CD14-positive monocyte (primary cell): ENCODE results near the gene COPE. TPM values are rescaled to one million over a fixed set of nuclear protein-coding genes. Genes with fewer than 3 reads are reported as not detected.

Experiments
- DNase-seq, 3 donors: peaks; one replicate each; pipeline ENCODE4 v3.0.0-alpha.2; 2011 to 2022
- H2AFZ ChIP-seq: 2 replicates; pipeline ENCODE4 v1.6.0; 2012; ENCODE audit warnings: mild to moderate bottlenecking, low read depth, low read length, inconsistent platforms; ENCODE audit not compliant: insufficient read depth, poor library complexity, severe bottlenecking
- H3K27ac ChIP-seq, 2 donors: 1 replicate in 1 of 2; 2 replicates in 1 of 2; pipeline ENCODE4 v1.5.1; 2012 to 2013; ENCODE audit warnings: low read length in 2 of 2, control low read depth in 1 of 2, inconsistent platforms in 1 of 2, low read depth in 1 of 2, mild to moderate bottlenecking in 1 of 2
- H3K27me3 ChIP-seq, 2 donors: one replicate each; pipeline versions ENCODE4 v1.6.0 to v1.6.1; 2011 to 2013; ENCODE audit warnings: low read length in 2 of 2; ENCODE audit not compliant: control insufficient read depth in 2 of 2, insufficient read depth in 2 of 2
- H3K36me3 ChIP-seq, 2 donors: replicated peaks in 1 of 2; 1 replicate in 1 of 2; 2 replicates in 1 of 2; pipeline versions ENCODE4 v1.5.1 to v1.6.1; 2012 to 2013; ENCODE audit warnings: low read length in 2 of 2, control low read depth in 1 of 2, inconsistent platforms in 1 of 2, mild to moderate bottlenecking in 1 of 2; ENCODE audit not compliant: insufficient read depth in 2 of 2, control insufficient read depth in 1 of 2
- H3K4me1 ChIP-seq, 2 donors: 1 replicate in 1 of 2; 2 replicates in 1 of 2; pipeline versions ENCODE4 v1.5.1 to v1.6.1; 2012 to 2013; ENCODE audit warnings: low read length in 2 of 2, control low read depth in 1 of 2, inconsistent platforms in 1 of 2, mild to moderate bottlenecking in 1 of 2, moderate library complexity in 1 of 2; ENCODE audit not compliant: insufficient read depth in 2 of 2, control insufficient read depth in 1 of 2
- H3K4me2 ChIP-seq: replicated peaks from 2 replicates; pipeline ENCODE3; 2012; ENCODE audit warnings: low read length, moderate library complexity, mild to moderate bottlenecking; ENCODE audit not compliant: poor library complexity, severe bottlenecking; ENCODE audit errors: extremely low read depth
- H3K4me3 ChIP-seq, 3 experiments: fragments of 200-600 bp in 1 of 3; sonication (generic) in 1 of 3; replicated peaks in 1 of 3; 1 replicate in 2 of 3; 2 replicates in 1 of 3; pipeline ENCODE4 v1.5.1; 2011 to 2013; ENCODE audit warnings: low read length in 3 of 3, mild to moderate bottlenecking in 3 of 3, control low read depth in 2 of 3, low read depth in 2 of 3, inconsistent platforms in 1 of 3, moderate library complexity in 1 of 3
- H3K79me2 ChIP-seq: 2 replicates; pipeline ENCODE4 v1.6.0; 2012; ENCODE audit warnings: mild to moderate bottlenecking, control low read depth, inconsistent platforms, low read length, moderate library complexity; ENCODE audit not compliant: insufficient read depth
- H3K9ac ChIP-seq: 2 replicates; pipeline ENCODE4 v1.6.0; 2017; ENCODE audit warnings: low read length, mild to moderate bottlenecking; ENCODE audit not compliant: insufficient read depth, poor library complexity, severe bottlenecking
- H3K9me3 ChIP-seq, 2 donors: replicated peaks in 1 of 2; 1 replicate in 1 of 2; 2 replicates in 1 of 2; pipeline versions ENCODE4 v1.5.1 to v1.6.1; 2012 to 2013; ENCODE audit warnings: low read length in 2 of 2, control low read depth in 1 of 2; ENCODE audit not compliant: control insufficient read depth in 1 of 2, insufficient read depth in 1 of 2
- H4K20me1 ChIP-seq: 2 replicates; pipeline ENCODE4 v1.6.0; 2012; ENCODE audit warnings: mild to moderate bottlenecking, low read length, control low read depth, moderate library complexity; ENCODE audit not compliant: insufficient read depth
- H3K27ac Mint-ChIP-seq, 7 donors: one replicate each; pipeline ENCODE4 v1.8.0; 2020; ENCODE audit warnings: mild to moderate bottlenecking in 7 of 7, mixed read lengths in 7 of 7, moderate library complexity in 6 of 7, inconsistent platforms in 2 of 7
- H3K27me3 Mint-ChIP-seq, 3 donors: one replicate each; pipeline ENCODE4 v1.8.0; 2021 to 2022; ENCODE audit warnings: low read depth in 3 of 3, mild to moderate bottlenecking in 3 of 3, mixed read lengths in 3 of 3, moderate library complexity in 3 of 3, inconsistent platforms in 1 of 3
- H3K36me3 Mint-ChIP-seq, 2 donors: one replicate each; pipeline ENCODE4 v1.8.0; 2020; ENCODE audit warnings: mixed read lengths in 2 of 2, inconsistent platforms in 1 of 2, mild to moderate bottlenecking in 1 of 2
- H3K4me1 Mint-ChIP-seq: one replicate; pipeline ENCODE4 v1.8.0; 2020; ENCODE audit warnings: mild to moderate bottlenecking, mixed read lengths
- H3K4me3 Mint-ChIP-seq, 2 donors: one replicate each; pipeline ENCODE4 v1.8.0; 2020; ENCODE audit warnings: mild to moderate bottlenecking in 2 of 2, mixed read lengths in 2 of 2, moderate library complexity in 1 of 2
- H3K9me3 Mint-ChIP-seq, 7 donors: one replicate each; pipeline ENCODE4 v1.8.0; 2020 to 2022; ENCODE audit warnings: mixed read lengths in 7 of 7, mild to moderate bottlenecking in 6 of 7, moderate library complexity in 6 of 7, inconsistent platforms in 2 of 7
- CTCF ChIP-seq: fragments of 200-600 bp; IDR thresholded peaks from one replicate; pipeline ENCODE4 v1.8.0; 2022; ENCODE audit warnings: antibody characterized with exemption, mild to moderate bottlenecking
- WGBS: methylation state at CpG from one replicate; pipeline ENCODE4 v1.1.5; 2013; ENCODE audit warnings: missing lambda C conversion rate; ENCODE audit not compliant: insufficient coverage; 5-methylcytosine and 5-hydroxymethylcytosine counted together
- intact Hi-C, 2 donors: fragments of 100-400 bp; cut with micrococcal nuclease; formaldehyde crosslinking; loops; one replicate each; pipeline versions ENCODE4 v1.15.0 to v1.15.1; 2023
- polyA plus RNA-seq, 3 donors: library from polyadenylated mRNA; depleted of rRNA in 1 of 3; unstranded in 2 of 3; stranded (reverse) in 1 of 3; fragments of 300-500 nt in 2 of 3; fragments of >200 nt in 1 of 3; fragmentation: Illumina TruSeq in 2 of 3; gene quantifications; 1 replicate in 2 of 3; 2 replicates in 1 of 3; pipeline ENCODE4 v1.2.3, GENCODE V29; 2012 to 2021

Gene COPE
- polyA plus RNA-seq, 3 donors, result 331 to 345 (median 345) TPM

GRCh38 chr19:18901491-18901890 lies 17.7 kb downstream of the COPE start:
- Histone ChIP-seq H3K27me3 (peaks cover 0 to 10% of the 10 kb centered on the region in 2 donors), H3K9ac (no peak overlapping the region), H3K79me2 (no peaks in the 10 kb centered on the region), H3K9me3 (no peaks in the 10 kb centered on the region), H2AFZ (no peak overlapping the region), H4K20me1 (peaks cover 56% of the 10 kb centered on the region), H3K4me1 (no peaks in the 10 kb centered on the region), H3K36me3 (peaks cover 66 to 71% of the 10 kb centered on the region in 2 donors), H3K4me3 (no peak overlapping the region), H3K4me2 (no peak overlapping the region), H3K27ac (no peak overlapping the region)
- WGBS, result 100% methylated on average over 2 of the region's 7 CpGs
- no peak overlapping the region for H3K27ac Mint-ChIP-seq
- no peak overlapping the region for H3K4me3 Mint-ChIP-seq
- H3K27me3 Mint-ChIP-seq, result peaks cover 8 to 15% (median 11%) of the 10 kb centered on the region in 3 donors
- intact Hi-C loops, result no loop called here
- H3K4me1 Mint-ChIP-seq, result peaks cover 4% of the 10 kb centered on the region
- DNase-seq, result no peak
- peaks cover 57 to 77% of the 10 kb centered on the region in 2 donors for H3K36me3 Mint-ChIP-seq
- no peak for TF ChIP-seq CTCF
- H3K9me3 Mint-ChIP-seq, result peaks cover 0 to 5% (median 2%) of the 10 kb centered on the region in 7 donors

- H3K4me2 ChIP-seq, result no peak overlapping the region
- no peak overlapping the region for H3K4me3 ChIP-seq
- peaks cover 50% of the 10 kb centered on the region for H4K20me1 ChIP-seq
- no peak overlapping the region for H2AFZ ChIP-seq
- Mint-ChIP-seq H3K4me3 (no peak overlapping the region), H3K36me3 (peaks cover 55 to 71% of the 10 kb centered on the region in 2 donors), H3K9me3 (peaks cover 0 to 7% (median 4%) of the 10 kb centered on the region in 7 donors), H3K4me1 (peaks cover 6% of the 10 kb centered on the region), H3K27me3 (peaks cover 10 to 18% (median 13%) of the 10 kb centered on the region in 3 donors), H3K27ac (no peak overlapping the region)
- H3K27me3 ChIP-seq, result peaks cover 0 to 13% of the 10 kb centered on the region in 2 donors
- 89% methylated on average over 14 of the region's 17 CpGs for WGBS
- no peak overlapping the region for H3K9ac ChIP-seq
- H3K36me3 ChIP-seq, result peaks cover 60 to 65% of the 10 kb centered on the region in 2 donors
- no peaks in the 10 kb centered on the region for H3K4me1 ChIP-seq
- no peaks in the 10 kb centered on the region for H3K79me2 ChIP-seq
- no peak overlapping the region for H3K27ac ChIP-seq
- H3K9me3 ChIP-seq, result no peaks in the 10 kb centered on the region
- no peak for DNase-seq
- intact Hi-C loops, result no loop called here
- no peak for TF ChIP-seq CTCF
Observed at GRCh38 chr19:18900700-18901481, 18.3 kb downstream of the COPE start.
